Posterior cingulate gyrus (tissue), 11 donors: ENCODE measurements around the gene MYCBPAP.

Source experiments
- DNase-seq, 10 donors: peaks; one replicate each; pipeline versions ENCODE4 v3.0.0 to v3.0.0-alpha.2; 2020 to 2021; ENCODE audit warnings: mixed read lengths in 3 of 10
- intact Hi-C: fragments of 100-400 bp; cut with DNase I; formaldehyde crosslinking; loops from one replicate; pipeline ENCODE4 v1.15.1; 2023

MYCBPAP gene

DNA sequence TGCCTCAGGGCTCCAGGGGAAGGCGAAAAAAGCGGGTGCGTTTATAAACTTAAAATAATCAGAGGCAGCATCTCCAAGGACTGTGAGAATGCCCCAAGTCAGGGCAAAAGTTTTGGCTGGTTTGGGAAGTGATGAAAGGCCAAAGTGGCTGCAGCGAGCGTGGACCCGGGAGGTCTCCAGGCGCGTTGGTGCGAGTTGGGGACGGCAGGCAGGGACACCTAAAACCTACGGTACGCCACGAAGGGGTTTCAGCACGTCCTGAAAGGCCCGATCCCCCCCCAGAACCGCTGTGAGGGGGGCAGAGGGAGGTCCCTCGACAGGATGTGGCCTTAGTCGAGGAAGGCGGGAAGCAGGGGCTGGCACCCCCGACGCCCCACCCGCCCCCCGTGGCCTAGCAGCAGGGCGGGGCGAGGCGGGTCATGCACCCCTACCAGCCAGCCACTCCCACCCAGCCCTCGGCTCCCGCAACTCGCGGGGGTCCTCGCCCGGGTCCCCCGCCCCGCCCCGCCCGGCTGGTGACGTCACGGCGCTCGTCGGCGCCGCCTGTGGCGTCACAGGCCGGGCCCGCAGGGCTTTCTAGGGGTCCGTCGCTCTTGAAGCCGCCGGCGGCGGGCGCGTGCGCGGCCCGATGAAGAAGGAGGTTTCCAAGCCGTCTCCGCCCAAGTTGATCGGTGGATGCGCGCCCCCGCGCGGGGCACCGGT, at the start of gene MYCBPAP:
Gene MYCBPAP (plus strand): TSS at position 569 of the 702 bp plus-strand sequence. CDS start 236 bp downstream, outside the sequence.
- peak; percentile 64 to 97 (median 83) for DNase-seq
- intact Hi-C loops, result no loop called here

DNA sequence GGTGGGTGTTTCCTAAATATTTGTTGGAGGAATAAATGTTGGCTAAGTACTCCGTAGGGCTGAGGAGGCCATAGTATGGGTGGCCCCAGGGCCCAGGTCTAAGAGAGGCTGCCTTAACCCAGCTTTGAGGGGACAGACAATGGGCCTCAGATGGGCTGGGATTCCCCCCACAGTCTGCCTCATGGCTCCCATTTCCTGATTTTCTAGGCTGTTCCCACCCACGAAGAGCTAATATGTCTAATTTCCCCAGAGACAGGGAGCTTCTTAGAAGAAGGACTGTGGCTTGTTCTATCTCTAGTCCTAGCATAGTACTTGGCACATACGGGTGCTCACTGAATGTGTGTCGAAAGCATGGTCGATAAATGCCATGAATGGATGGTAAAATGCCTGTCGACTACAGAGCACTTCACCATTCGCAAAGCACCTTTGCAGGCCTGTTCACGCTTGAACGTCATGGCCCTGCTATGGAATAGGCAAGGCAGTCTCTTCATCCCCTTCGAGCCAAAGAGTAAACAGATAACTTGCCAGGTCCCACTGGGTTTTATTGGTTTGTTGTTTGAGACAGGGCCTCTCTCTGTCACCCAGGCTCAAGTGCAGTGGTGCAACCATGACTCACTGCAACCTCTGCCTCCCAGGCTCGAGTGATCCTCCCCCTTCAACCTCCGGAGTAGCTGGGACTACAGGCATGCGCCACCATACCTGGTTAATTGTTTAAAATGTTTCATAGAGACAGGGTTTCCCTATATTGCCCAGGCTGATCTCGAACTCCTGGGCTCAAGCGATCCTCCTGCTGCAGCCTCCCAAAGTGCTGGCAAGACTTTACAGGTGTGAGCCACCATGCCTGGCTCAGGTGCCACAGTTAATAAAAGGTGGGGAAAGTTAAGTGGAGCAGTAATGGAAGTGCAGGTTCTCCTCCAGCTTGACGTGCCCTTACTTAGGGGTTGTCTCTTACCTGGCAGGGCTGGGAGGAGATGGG, 49.2 kb upstream of the MYCBPAP start:
- DNase-seq, result peak in 2 of 10 donors; percentile 20 to 46
- intact Hi-C loops, result no loop called here

GRCh38 chr17:50459756-50460155, 48.5 kb upstream of the MYCBPAP start:
- peak in 1 of 10 donors; percentile 13 for DNase-seq
- intact Hi-C loops, result no loop called here

- peak in 1 of 10 donors; percentile 68 for DNase-seq
- intact Hi-C loops, result no loop called here
Measured at GRCh38 chr17:50460831-50461526, 47.3 kb upstream of the MYCBPAP start.

DNA sequence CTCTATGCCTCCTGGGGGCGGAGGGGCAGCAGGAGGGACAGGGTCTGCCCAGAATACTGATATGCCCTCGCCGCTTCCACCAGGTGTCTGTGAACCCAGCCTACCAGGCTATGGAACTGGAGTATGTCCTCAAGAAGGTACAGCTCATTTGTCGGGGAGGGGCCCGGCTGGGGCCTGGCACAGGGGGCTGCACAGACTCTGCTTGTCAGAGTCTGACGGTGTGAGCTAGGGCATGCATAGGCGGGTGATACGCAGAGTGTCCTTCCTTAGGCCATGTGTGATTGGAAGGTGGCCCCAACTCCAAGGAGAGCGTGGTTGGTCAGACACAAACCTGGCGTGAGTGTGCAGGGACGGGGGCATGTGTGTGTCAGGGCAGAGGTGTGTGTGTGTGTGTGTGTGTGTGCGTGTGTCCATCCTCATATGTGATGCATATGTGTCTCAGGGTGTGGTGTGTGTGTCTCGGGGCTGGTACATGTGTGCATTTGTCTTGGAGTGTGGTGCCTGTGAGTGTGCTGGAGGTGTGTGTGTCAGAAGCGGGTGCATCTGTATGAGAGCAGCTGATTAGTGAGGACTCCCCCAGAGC, 46.6 kb upstream of the MYCBPAP start:
- intact Hi-C loops, result no loop called here
- DNase-seq, result peak in 2 of 10 donors; percentile 26 to 39

- intact Hi-C loops, result no loop called here
- peak in 2 of 10 donors; percentile 47 to 49 for DNase-seq
Measured at GRCh38 chr17:50462446-50462845, 45.8 kb upstream of the MYCBPAP start.

DNA sequence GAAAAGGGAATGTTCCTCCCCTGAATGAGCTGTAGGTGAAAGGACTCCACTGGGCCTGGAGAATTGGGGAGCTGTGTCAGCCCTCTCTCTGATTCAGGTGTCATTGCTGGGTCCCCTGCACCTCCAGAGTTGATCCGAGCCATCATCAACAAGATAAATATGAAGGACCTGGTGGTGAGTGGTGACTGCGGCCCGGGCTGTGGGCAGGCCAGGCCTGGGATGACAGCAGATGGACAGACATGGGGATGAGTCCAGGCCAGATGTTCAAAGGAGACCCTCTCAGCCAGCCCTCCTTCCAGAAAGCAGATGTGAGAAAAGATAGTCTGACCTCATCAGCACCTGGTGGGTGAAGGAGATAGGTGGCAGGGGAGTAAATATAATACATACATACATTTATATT, 44.1 kb upstream of the MYCBPAP start:
- intact Hi-C loops, result no loop called here
- DNase-seq, result no peak

DNA sequence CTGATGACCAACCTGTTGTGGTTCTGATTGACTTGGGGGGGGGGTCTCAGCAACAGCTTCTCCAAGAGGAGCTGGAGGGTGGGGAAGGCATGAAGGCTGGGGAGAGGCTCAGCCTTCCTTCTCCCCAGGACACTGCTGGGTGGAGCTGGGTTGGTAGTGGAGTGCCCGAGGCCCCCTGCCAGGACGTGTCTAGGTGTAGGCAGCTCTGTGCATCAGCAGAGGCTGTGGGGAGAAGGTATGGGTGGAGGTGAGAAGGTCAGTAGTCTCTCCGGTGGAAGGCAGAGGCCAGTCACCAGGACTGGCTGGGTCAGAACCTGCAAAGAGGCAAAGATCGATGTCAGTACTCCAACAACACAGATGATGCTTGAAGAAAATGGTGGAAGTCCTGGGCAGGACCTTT, 43.5 kb upstream of the MYCBPAP start:
- intact Hi-C loops, result no loop called here

GRCh38 chr17:50465171-50465570, 43.1 kb upstream of the MYCBPAP start:
- peak in 2 of 10 donors; percentile 25 to 54 for DNase-seq
- intact Hi-C loops, result no loop called here

More for the DNA sequence above, 43.5 kb upstream of the MYCBPAP start:
- DNase-seq, result peak in 2 of 10 donors; percentile 21 to 24

GRCh38 chr17:50465635-50466034, 42.6 kb upstream of the MYCBPAP start:
- peak in 2 of 10 donors; percentile 17 to 33 for DNase-seq
- intact Hi-C loops, result no loop called here

DNA sequence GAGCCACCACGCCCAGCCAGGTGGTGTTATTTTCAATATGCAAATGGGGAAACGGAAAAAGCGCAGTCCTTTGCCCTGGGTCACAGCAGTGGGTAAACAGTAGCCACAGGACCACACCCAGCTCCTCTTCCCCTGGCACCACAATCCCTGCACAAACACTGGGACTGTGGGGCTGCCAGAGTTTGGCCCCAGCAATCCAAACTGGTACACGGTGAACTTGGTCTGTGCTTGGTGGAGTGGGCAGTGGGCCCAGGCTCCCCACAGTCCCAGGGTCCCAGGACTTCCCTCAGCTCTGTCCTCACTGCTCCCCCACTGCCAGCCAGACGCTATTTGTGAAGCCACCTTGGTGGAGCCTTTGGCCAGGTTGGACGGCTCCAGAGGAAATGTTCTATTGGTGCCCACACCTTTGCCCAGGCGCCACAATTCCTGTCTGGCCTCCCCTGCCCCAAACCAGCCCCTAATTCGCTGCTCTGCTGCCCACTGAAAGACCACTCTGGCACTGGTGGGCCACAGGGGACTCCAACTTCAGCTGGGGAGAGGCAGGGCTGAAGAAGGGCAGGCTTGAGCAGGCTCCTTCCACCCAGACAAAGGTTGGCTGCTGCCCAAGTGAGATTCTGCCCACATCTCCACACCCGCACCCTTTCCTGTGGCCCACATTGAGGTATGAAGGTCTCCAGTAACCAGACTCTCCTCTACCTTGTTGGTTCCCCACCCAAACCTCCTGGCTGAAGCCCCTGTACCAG, 41.7 kb upstream of the MYCBPAP start:
- intact Hi-C loops, result no loop called here
- DNase-seq, result peak in 1 of 10 donors; percentile 51

DNA sequence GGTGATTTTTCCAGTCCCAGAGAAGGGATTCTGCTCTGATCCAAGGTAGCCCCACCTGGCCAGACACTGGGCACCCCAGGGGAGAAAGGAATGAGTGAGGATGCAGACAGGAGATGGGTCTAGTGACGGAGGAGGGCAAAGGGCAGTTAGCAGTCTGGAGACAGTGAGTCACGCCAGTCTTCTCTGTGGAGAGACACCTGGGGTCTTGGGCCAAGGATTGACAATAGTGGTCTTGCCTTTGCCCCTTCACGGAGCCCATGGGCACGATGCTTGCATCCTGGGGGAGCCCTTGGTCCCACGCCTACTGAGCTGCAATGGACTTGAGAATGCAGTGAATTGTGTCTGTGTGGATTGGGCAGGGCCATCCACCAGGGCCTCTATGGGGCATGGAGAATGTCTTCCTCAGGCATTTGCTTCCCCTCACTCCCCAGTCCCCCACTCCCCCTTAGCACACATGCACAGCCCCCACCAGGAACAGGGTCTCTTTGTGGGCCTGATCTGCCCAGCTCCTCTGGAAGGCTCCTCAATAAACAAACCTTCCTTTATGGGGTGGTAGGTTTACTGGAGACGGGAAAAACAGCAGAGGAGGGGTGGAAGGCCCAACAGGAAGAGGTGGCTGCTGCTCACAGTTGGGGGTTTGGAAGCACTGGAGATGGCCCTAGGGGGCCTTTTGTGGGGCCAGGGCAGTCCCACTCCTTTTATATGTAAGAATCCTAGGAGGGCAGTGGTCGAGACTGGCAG, 41.0 kb upstream of the MYCBPAP start:
- DNase-seq, result peak in 1 of 10 donors; percentile 57
- intact Hi-C loops, result no loop called here

- intact Hi-C loops, result no loop called here
- DNase-seq, result peak in 1 of 10 donors; percentile 62
Measured at GRCh38 chr17:50467855-50468303, 40.4 kb upstream of the MYCBPAP start.

GRCh38 chr17:50468304-50469207, 39.7 kb upstream of the MYCBPAP start, which contains the start of gene CHAD:
Gene CHAD (minus strand): TSS chr17:50468880. CDS start chr17:50468813, 67 bp downstream.
- intact Hi-C loops, result no loop called here
- DNase-seq, result peak in 2 of 10 donors; percentile 70 to 80

- peak in 2 of 10 donors; percentile 78 to 82 for DNase-seq
- intact Hi-C loops, result no loop called here
Measured at GRCh38 chr17:50469208-50469605, 39.0 kb upstream of the MYCBPAP start.

DNA sequence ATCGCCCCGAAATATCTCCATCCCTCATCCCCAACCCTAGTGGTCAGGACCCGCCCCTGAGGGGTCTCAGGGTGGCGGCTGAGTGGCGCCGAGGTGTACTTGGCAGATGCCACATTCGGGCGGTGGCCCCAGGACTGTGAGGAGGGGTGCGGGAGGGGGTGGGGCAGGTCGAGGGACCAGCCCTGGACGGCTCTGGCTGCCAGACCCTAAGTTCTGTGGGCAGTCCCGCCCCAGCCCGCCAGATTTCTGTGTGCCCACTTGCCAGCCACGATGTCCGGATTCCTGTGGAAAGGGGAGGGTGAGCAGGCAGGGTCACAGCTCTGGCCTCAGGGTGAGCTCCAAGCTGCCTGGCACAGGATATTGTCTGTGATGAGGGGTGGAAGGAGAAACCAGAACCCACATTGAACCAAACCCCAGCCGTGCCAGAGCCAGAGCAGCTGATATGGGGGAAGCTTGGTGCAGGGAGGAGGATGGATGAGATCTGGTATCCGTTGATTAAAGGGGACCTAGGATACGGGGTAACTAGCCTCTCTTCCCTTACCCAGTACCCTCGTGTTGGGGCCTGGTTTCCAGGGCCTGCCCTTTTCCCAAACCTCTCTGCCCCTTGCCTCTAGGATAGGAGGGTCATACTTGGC, 38.5 kb upstream of the MYCBPAP start:
- intact Hi-C loops, result no loop called here
- peak in 2 of 10 donors; percentile 37 to 53 for DNase-seq

- peak in 2 of 10 donors; percentile 45 to 52 for DNase-seq
- intact Hi-C loops, result no loop called here
Measured at GRCh38 chr17:50470426-50470825, 37.8 kb upstream of the MYCBPAP start.
